Measurements from ENCODE around the gene ZNF710.
"Not testable (repeated sequence)": the region's sequence is repeated elsewhere in the genome, so short reads cannot be mapped to it uniquely, and the experiment has no call there.

Gene ZNF710

DNA sequence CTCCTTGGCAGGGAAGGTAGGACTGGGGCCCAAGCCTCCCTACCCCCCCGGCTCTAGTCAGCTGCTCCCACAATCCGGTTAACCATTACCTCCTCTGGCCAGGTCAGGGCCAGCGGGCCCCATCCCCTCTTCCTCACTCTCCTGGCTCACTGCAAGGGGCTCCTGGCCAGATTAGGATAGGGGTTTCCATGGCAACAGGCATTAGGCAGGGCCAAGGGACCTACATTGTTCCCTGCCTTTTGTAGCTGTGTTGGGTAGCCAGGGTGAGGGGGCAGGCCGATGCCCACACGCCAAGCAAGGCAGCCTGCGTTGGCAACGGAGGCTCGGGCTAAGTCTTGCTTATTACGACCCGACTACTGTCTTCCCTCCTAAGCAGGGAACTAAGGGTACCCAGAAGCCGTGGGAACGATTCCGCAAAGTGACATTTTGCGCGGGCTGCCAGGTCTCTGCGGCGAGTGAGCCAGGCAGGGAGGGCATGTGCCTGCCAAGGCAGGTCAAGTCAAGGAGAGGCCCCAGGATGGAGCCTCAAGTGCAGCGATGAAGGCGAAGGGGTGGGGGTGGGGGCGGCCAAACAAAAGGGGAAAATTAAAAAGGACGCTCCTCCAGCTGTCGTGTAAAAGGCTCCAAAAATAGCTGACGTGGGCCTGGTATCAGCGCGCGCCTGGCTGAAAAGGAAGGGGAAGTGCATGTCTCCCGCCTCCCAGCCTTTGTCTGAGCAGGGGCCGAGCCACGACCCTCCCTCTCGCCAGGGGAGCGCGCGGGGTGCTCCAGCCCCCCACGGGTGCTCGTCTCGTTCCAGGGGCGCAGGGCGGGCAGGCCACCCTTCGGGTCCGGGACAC is 100.2 kb downstream of the ZNF710 start:
- TF ChIP-seq POLR2AphosphoS5 (IDR thresholded peaks at IDR 0.05; ENCODE audit: low read depth, low read length) (no peak), SPI1 (IDR thresholded peaks at IDR 0.05; ENCODE audit: low read depth, low read length) (peak; percentile 81)
- FAIRE-seq: no peak
- DNase-seq (ENCODE audit: insufficient read length, low spot score): no peak

DNA sequence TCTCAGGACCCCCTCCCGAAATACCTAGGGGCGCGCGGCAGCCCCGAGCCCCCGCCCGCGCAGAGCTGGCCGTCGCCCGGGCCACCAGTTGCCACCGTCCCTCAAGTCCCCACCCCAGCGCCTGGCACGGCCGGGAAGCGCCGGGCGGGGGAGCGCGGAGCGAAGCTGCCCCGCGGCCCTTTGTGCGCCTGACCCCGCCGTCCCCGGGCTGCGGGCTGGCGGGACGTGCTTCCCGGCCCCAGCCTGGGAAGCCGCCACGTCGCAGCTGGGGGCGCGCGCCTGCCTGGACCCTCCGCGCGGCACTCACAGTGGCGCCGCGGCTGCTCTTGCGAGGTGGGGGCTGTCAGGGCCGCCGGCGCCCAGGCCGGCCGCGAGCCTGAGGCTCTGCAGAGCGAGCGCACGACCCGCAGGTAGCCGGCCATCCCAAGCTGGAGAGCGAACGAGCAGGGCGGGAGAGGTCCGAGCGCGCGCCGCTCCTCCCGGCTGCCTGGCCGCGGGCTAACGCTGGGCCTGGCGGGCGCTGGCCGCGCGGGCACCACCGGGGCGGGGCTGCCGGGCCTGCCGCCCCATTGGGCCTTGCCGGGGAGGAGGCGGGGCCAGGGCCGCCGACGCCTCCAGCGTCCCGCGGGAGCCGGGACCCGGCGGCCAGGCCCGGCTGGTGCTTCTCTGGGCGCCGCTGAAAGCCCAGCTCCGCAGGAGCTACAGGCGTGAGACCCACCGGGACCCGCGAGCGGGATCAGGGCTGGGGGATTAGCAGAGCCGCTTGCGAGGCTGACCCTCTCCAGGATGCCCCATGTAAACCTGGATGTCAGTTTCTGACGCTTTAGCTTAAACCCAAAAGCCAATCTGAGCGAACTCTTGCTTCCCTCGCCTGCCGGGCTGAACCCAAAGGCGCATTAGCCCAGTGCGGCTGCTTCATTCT is 101.1 kb downstream of the ZNF710 start, which contains the start of gene IDH2:
Gene IDH2 (minus strand): TSS at position 500 of the 922 bp plus-strand sequence. CDS start 78 bp downstream, at position 422.
- peak; percentile 73; the same call in 1 of the 2 replicates for TF ChIP-seq POLR2AphosphoS5 (IDR thresholded peaks at IDR 0.05; ENCODE audit: low read depth, low read length)
- no peak for TF ChIP-seq POU2F2 (IDR thresholded peaks at IDR 0.05; ENCODE audit: low read depth, low read length)
- 0 out of 2 replicates have a peak, but pooled peaks have one; percentile 39 for TF ChIP-seq TAF1 (IDR thresholded peaks at IDR 0.05; ENCODE audit: low read depth, low read length)
- peak; percentile 64; the same call in 1 of the 2 replicates for TF ChIP-seq POLR2A (IDR thresholded peaks at IDR 0.05; ENCODE audit: low read depth, low read length)
- TF ChIP-seq PAX5 (IDR thresholded peaks at IDR 0.05; ENCODE audit: insufficient read depth, low read length, severe bottlenecking): no peak
- TF ChIP-seq SPI1 (IDR thresholded peaks at IDR 0.05; ENCODE audit: low read depth, low read length): no peak
- peak; percentile 92 for FAIRE-seq
- peak; percentile 87 for DNase-seq (ENCODE audit: insufficient read length, low spot score)

DNA sequence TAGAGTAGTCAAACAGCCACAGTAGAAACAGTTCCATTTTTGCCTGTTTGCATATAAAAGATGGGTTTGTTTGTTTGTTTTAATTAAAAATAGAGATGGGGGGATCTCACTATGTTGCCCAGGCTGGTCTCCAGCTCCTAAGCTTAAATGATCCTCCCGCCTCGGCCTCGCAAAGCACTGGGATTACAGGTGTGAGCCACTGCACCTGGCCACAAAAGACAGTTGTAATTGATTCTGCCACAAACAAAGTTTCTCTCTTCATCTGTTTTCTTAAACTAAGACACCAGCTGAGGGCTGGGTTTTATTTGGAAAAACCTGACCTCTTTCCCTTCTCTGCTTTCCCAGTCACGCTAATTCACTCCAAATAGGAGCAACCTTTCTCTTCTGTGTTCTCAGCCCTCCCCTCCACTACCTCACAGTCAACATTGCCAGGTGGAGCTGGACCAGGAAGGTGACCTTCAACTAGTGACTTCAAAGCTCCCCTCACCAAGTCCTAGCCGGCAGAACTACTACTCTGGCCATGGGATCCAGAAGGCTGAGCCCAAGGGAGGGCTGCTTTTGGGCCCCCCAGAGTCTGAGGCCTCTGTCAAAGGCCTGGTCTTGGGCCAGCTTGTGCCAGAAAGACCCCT is 102.7 kb downstream of the ZNF710 start:
- FAIRE-seq (no peak), DNase-seq (ENCODE audit: insufficient read length, low spot score) (no peak)

DNA sequence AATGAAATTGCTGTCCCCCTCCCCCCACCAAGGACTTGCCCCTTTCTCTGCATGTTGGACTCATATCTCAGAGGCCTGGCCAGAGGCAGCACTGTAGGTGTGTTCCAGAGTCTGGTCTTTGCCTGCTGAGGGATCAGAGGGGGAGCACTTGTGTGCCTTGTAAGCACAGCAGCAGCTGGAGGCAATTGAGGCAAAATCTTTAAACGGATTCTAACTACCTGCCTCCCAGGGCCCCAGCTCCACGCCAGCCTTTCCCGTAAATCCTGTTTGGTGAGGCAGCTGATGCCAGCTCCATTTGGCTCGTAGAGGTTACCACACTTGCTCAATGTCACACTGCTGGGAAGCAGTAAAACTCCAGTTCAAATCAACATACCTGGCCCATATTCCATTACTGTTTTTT is 103.4 kb downstream of the ZNF710 start:
- FAIRE-seq: no peak
- no peak for DNase-seq (ENCODE audit: insufficient read length, low spot score)
- no peak for TF ChIP-seq POLR2AphosphoS5 (IDR thresholded peaks at IDR 0.05; ENCODE audit: low read depth, low read length)
- TF ChIP-seq TAF1 (IDR thresholded peaks at IDR 0.05; ENCODE audit: low read depth, low read length): no peak
- TF ChIP-seq SPI1 (IDR thresholded peaks at IDR 0.05; ENCODE audit: low read depth, low read length): no peak

More for the DNA sequence above, 102.7 kb downstream of the ZNF710 start:
- no peak for TF ChIP-seq POLR2A (IDR thresholded peaks at IDR 0.05; ENCODE audit: low read depth, low read length)
- TF ChIP-seq POLR2AphosphoS5 (IDR thresholded peaks at IDR 0.05; ENCODE audit: low read depth, low read length): no peak
- TF ChIP-seq PAX5 (IDR thresholded peaks at IDR 0.05; ENCODE audit: insufficient read depth, low read length, severe bottlenecking): no peak
- no peak for TF ChIP-seq TAF1 (IDR thresholded peaks at IDR 0.05; ENCODE audit: low read depth, low read length)
- TF ChIP-seq POU2F2 (IDR thresholded peaks at IDR 0.05; ENCODE audit: low read depth, low read length): no peak
- no peak for TF ChIP-seq SPI1 (IDR thresholded peaks at IDR 0.05; ENCODE audit: low read depth, low read length)

- FAIRE-seq (no peak), DNase-seq (ENCODE audit: insufficient read length, low spot score) (no peak)
- no peak for TF ChIP-seq POLR2AphosphoS5 (IDR thresholded peaks at IDR 0.05; ENCODE audit: low read depth, low read length)
- TF ChIP-seq TAF1 (IDR thresholded peaks at IDR 0.05; ENCODE audit: low read depth, low read length): no peak
- no peak for TF ChIP-seq PAX5 (IDR thresholded peaks at IDR 0.05; ENCODE audit: insufficient read depth, low read length, severe bottlenecking)
Measured at GRCh38 chr15:90105521-90105920, 104.4 kb downstream of the ZNF710 start.

- FAIRE-seq (no peak), DNase-seq (ENCODE audit: insufficient read length, low spot score) (no peak)
- TF ChIP-seq POU2F2 (IDR thresholded peaks at IDR 0.05; ENCODE audit: low read depth, low read length): no peak
- TF ChIP-seq POLR2A (IDR thresholded peaks at IDR 0.05; ENCODE audit: low read depth, low read length): no peak
- no peak for TF ChIP-seq TAF1 (IDR thresholded peaks at IDR 0.05; ENCODE audit: low read depth, low read length)
- TF ChIP-seq SPI1 (IDR thresholded peaks at IDR 0.05; ENCODE audit: low read depth, low read length): no peak
- TF ChIP-seq POLR2AphosphoS5 (IDR thresholded peaks at IDR 0.05; ENCODE audit: low read depth, low read length): no peak
- TF ChIP-seq PAX5 (IDR thresholded peaks at IDR 0.05; ENCODE audit: insufficient read depth, low read length, severe bottlenecking): no peak
Measured at GRCh38 chr15:90106522-90107117, 105.5 kb downstream of the ZNF710 start.

GRCh38 chr15:90108038-90108437 is 106.9 kb downstream of the ZNF710 start:
- not testable (repeated sequence) for DNase-seq (ENCODE audit: insufficient read length, low spot score); FAIRE-seq

DNA sequence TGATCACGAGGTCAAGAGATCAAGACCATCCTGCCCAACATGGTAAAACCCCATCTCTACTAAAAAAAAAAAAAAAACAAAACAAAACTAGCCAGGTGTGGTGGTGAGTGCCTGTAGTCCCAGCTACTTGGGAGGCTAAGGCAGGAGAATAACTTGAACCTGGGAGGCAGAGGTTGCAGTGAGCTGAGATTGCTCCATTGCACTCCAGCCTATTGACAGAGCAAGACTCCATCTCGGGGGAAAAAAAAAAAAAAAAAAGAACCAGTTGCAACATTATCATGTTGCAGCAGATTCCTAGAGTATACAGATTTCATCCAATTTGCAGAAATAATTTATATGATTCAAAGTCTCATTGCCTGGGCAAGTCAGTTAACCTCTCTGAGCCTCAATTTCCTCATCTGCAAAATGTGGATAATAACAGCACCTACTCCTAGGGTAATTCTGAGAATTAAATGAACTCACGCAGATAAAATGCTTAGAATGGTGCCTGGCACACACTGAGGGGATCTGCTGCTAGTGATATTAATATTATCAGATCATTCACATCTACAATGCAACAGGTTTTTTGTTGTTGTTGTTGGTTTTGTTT is 108.1 kb downstream of the ZNF710 start:
- FAIRE-seq; DNase-seq (ENCODE audit: insufficient read length, low spot score): not testable (repeated sequence)

DNA sequence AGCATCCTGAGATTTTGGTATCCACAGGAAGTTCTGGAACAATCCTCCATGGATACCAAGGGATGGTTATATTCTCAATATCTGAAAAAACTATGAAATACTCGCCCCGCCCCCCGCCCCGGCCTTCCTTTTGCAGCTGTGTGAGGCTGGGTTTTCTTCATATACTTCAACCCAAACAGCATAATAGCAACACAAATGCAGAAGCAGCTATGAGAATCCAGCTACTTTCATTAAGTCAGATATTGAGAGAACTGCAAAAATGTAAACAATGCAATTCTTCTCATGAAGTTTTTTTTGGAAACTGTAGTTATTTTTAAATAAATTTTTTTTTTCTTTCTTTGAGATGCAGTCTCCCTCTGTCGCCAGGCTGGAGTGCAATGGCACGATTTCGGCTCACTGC is 112.0 kb downstream of the ZNF710 start:
- no peak for DNase-seq (ENCODE audit: insufficient read length, low spot score)
- TF ChIP-seq TAF1 (IDR thresholded peaks at IDR 0.05; ENCODE audit: low read depth, low read length) (no peak), POLR2A (IDR thresholded peaks at IDR 0.05; ENCODE audit: low read depth, low read length) (no peak), POU2F2 (IDR thresholded peaks at IDR 0.05; ENCODE audit: low read depth, low read length) (no peak), PAX5 (IDR thresholded peaks at IDR 0.05; ENCODE audit: insufficient read depth, low read length, severe bottlenecking) (no peak), SPI1 (IDR thresholded peaks at IDR 0.05; ENCODE audit: low read depth, low read length) (no peak), POLR2AphosphoS5 (IDR thresholded peaks at IDR 0.05; ENCODE audit: low read depth, low read length) (no peak)

More for the DNA sequence above, 112.0 kb downstream of the ZNF710 start:
- FAIRE-seq: no peak
